H1 (cell line): ENCODE data around the gene GPD1. TPM values are rescaled to one million over a fixed set of nuclear protein-coding genes. Genes with fewer than 3 reads are reported as not detected.

Experiments used
- CTCF ChIA-PET: fragments of 300-600 bp; sonication (Branson Sonifier 250); formaldehyde crosslinking; loops from one replicate; lab custom pipeline; 2021; ENCODE audit not compliant: partially characterized antibody; lab: Charles Lee
- POLR2A ChIA-PET: fragments of 300-600 bp; sonication (Branson Sonifier 250); formaldehyde crosslinking; loops from one replicate; lab custom pipeline; 2021; ENCODE audit warnings: inconsistent platforms; ENCODE audit not compliant: partially characterized antibody; lab: Charles Lee
- DNase-seq, 2 experiments: peaks; one replicate each; pipeline versions ENCODE4 v3.0.0 to v3.0.0-alpha.2; 2010 to 2022; ENCODE audit warnings: low spot score in 2 of 2, low read depth in 1 of 2, mixed read lengths in 1 of 2
- FAIRE-seq: peaks from 2 replicates; lab custom pipeline; 2011; peaks lifted over from hg19 to GRCh38; lab: Jason Lieb, UNC
- H2AFZ ChIP-seq: 2 replicates; pipeline ENCODE4 v1.8.1; 2012; ENCODE audit warnings: low read length, inconsistent platforms
- H2AK5ac ChIP-seq: 2 replicates; pipeline ENCODE4 v1.6.1; 2013; ENCODE audit warnings: low read depth, low read length
- H2BK120ac ChIP-seq: replicated peaks from 2 replicates; pipeline ENCODE3; 2013; ENCODE audit warnings: low read depth, low read length, inconsistent platforms
- H2BK12ac ChIP-seq: 2 replicates; pipeline ENCODE4 v1.6.1; 2013; ENCODE audit warnings: low read depth, low read length
- H2BK15ac ChIP-seq: 2 replicates; pipeline ENCODE4 v1.6.1; 2013; ENCODE audit warnings: low read length
- H2BK20ac ChIP-seq: 2 replicates; pipeline ENCODE4 v1.6.1; 2013; ENCODE audit warnings: low read length
- H2BK5ac ChIP-seq: 2 replicates; pipeline ENCODE4 v1.6.1; 2013; ENCODE audit warnings: low read depth, low read length
- H3K14ac ChIP-seq: 2 replicates; pipeline ENCODE4 v1.6.1; 2013; ENCODE audit warnings: inconsistent platforms; ENCODE audit not compliant: insufficient read length
- H3K18ac ChIP-seq: 2 replicates; pipeline ENCODE4 v1.6.1; 2013; ENCODE audit warnings: low read length; ENCODE audit errors: extremely low read depth
- H3K23ac ChIP-seq: 2 replicates; pipeline ENCODE4 v1.6.1; 2013; ENCODE audit warnings: inconsistent platforms; ENCODE audit not compliant: insufficient read length
- H3K23me2 ChIP-seq: 2 replicates; pipeline ENCODE4 v1.6.1; 2013; ENCODE audit warnings: low read depth, low read length
- H3K27ac ChIP-seq: 2 replicates; pipeline ENCODE4 v1.6.1; 2011; ENCODE audit warnings: low read depth, low read length, inconsistent platforms
- H3K27me3 ChIP-seq, 4 experiments: replicated peaks in 1 of 4; 1 replicate in 1 of 4; 2 replicates in 3 of 4; pipeline versions ENCODE4 v1.6.1 to v1.8.1; 2011 to 2013; ENCODE audit warnings: low read length in 3 of 4, mild to moderate bottlenecking in 3 of 4, inconsistent platforms in 2 of 4, mixed read lengths in 2 of 4, moderate library complexity in 1 of 4; ENCODE audit not compliant: control insufficient read depth in 3 of 4, insufficient read depth in 3 of 4; ENCODE audit errors: extremely low read depth in 1 of 4
- H3K36me3 ChIP-seq, 4 experiments: 2 replicates each; pipeline versions ENCODE4 v1.6.1 to v1.8.1; 2011 to 2013; ENCODE audit warnings: mild to moderate bottlenecking in 4 of 4, low read length in 3 of 4, moderate library complexity in 2 of 4, control low read depth in 1 of 4, inconsistent platforms in 1 of 4; ENCODE audit not compliant: insufficient read depth in 4 of 4, control insufficient read depth in 2 of 4
- H3K4ac ChIP-seq: replicated peaks from 2 replicates; pipeline ENCODE3; 2013; ENCODE audit warnings: low read length, low read depth, mixed read lengths, inconsistent platforms; ENCODE audit not compliant: insufficient read length
- H3K4me1 ChIP-seq, 4 experiments: replicated peaks in 1 of 4; 1 replicate in 1 of 4; 2 replicates in 3 of 4; pipeline versions ENCODE4 v1.6.1 to v1.8.1; 2011 to 2013; ENCODE audit warnings: low read length in 3 of 4, inconsistent platforms in 2 of 4, mixed read lengths in 1 of 4; ENCODE audit not compliant: insufficient read depth in 4 of 4, control insufficient read depth in 3 of 4
- H3K4me2 ChIP-seq, 2 experiments: 2 replicates each; pipeline versions ENCODE4 v1.6.1 to v1.8.1; 2011 to 2013; ENCODE audit warnings: low read depth in 2 of 2, low read length in 2 of 2, control low read depth in 1 of 2, inconsistent platforms in 1 of 2, mild to moderate bottlenecking in 1 of 2; ENCODE audit not compliant: insufficient read depth in 1 of 2
- H3K4me3 ChIP-seq, 4 experiments: fragments of 200-600, 300-600 bp in 1 of 4; sonication (generic), shearing (Covaris generic), sonication (Bioruptor Twin) in 1 of 4; 2 replicates each; pipeline versions ENCODE4 v1.5.1 to v1.8.1; 2011 to 2016; ENCODE audit warnings: low read length in 4 of 4, low read depth in 3 of 4, control low read depth in 2 of 4, inconsistent platforms in 2 of 4, mild to moderate bottlenecking in 2 of 4, mixed read lengths in 1 of 4, moderate library complexity in 1 of 4; ENCODE audit not compliant: insufficient read depth in 2 of 4; ENCODE audit errors: extremely low read depth in 1 of 4
- H3K56ac ChIP-seq: replicated peaks from 2 replicates; pipeline ENCODE3; 2013; ENCODE audit warnings: low read depth, mild to moderate bottlenecking, mixed read lengths, low read length, inconsistent platforms; ENCODE audit not compliant: insufficient read length
- H3K79me1 ChIP-seq: 2 replicates; pipeline ENCODE4 v1.6.1; 2013; ENCODE audit warnings: low read depth, low read length, control low read depth
- H3K79me2 ChIP-seq, 2 experiments: 2 replicates each; pipeline versions ENCODE4 v1.6.1 to v1.8.1; 2012 to 2013; ENCODE audit warnings: low read length in 2 of 2, mild to moderate bottlenecking in 2 of 2, inconsistent platforms in 1 of 2; ENCODE audit not compliant: insufficient read depth in 2 of 2, control insufficient read depth in 1 of 2
- H3K9ac ChIP-seq, 4 experiments: replicated peaks in 1 of 4; 1 replicate in 1 of 4; 2 replicates in 3 of 4; pipeline versions ENCODE4 v1.6.1 to v1.8.1; 2011 to 2013; ENCODE audit warnings: low read depth in 3 of 4, low read length in 3 of 4, control low read depth in 2 of 4, mild to moderate bottlenecking in 2 of 4, moderate library complexity in 2 of 4, inconsistent platforms in 1 of 4; ENCODE audit errors: extremely low read depth in 1 of 4
- H3K9me3 ChIP-seq, 2 experiments: 2 replicates each; pipeline versions ENCODE4 v1.6.1 to v1.8.1; 2012 to 2013; ENCODE audit warnings: mild to moderate bottlenecking in 2 of 2, moderate library complexity in 2 of 2, control low read depth in 1 of 2, inconsistent platforms in 1 of 2, low read depth in 1 of 2, low read length in 1 of 2, mixed read lengths in 1 of 2; ENCODE audit not compliant: insufficient read depth in 2 of 2
- H4K20me1 ChIP-seq, 2 experiments: replicated peaks in 1 of 2; 2 replicates each; pipeline versions ENCODE3 to v1.8.1; 2011 to 2013; ENCODE audit warnings: inconsistent platforms in 2 of 2, low read length in 2 of 2, mild to moderate bottlenecking in 1 of 2; ENCODE audit not compliant: insufficient read depth in 2 of 2, control insufficient read depth in 1 of 2
- H4K5ac ChIP-seq: 2 replicates; pipeline ENCODE4 v1.6.1; 2013; ENCODE audit warnings: low read length, low read depth, mixed read lengths, inconsistent platforms; ENCODE audit not compliant: insufficient read length
- H4K8ac ChIP-seq: 2 replicates; pipeline ENCODE4 v1.8.0; 2013; ENCODE audit warnings: mild to moderate bottlenecking, moderate library complexity, low read length, inconsistent platforms; ENCODE audit not compliant: insufficient read depth; ENCODE audit errors: extremely low read depth
- H4K91ac ChIP-seq: replicated peaks from 2 replicates; pipeline ENCODE3; 2013; ENCODE audit warnings: low read length, mixed read lengths, inconsistent platforms; ENCODE audit not compliant: insufficient read length
- CHD1 ChIP-seq: IDR thresholded peaks from 2 replicates; pipeline ENCODE4 v1.6.1; 2012; ENCODE audit warnings: low read depth, low read length, improper control_type of control experiment
- MAFK ChIP-seq: IDR thresholded peaks from 2 replicates; pipeline ENCODE4 v1.6.1; 2012; ENCODE audit warnings: low read depth, mild to moderate bottlenecking, improper control_type of control experiment, low read length
- NRF1 ChIP-seq: IDR thresholded peaks from 2 replicates; pipeline ENCODE4 v1.6.1; 2011; ENCODE audit warnings: mild to moderate bottlenecking, low read depth, low read length, improper control_type of control experiment
- PHF8 ChIP-seq: fragments of 200-600 bp; sonication (generic); conservative IDR thresholded peaks from 2 replicates; pipeline ENCODE4 v1.7.1; 2012; ENCODE audit warnings: low read depth, mild to moderate bottlenecking, inconsistent platforms, low read length, moderate library complexity
- POLR2AphosphoS5 ChIP-seq: IDR thresholded peaks from 2 replicates; pipeline ENCODE4 v1.6.1; 2011; ENCODE audit warnings: low read depth, low read length
- POU5F1 ChIP-seq: IDR thresholded peaks from 2 replicates; pipeline ENCODE4 v1.6.1; 2011; ENCODE audit warnings: low read depth, mild to moderate bottlenecking, low read length, moderate library complexity
- RFX5 ChIP-seq: IDR thresholded peaks from 2 replicates; pipeline ENCODE4 v1.6.1; 2011; ENCODE audit warnings: low read depth, low read length, improper control_type of control experiment, borderline replicate concordance
- SIN3A ChIP-seq, 2 experiments: IDR thresholded peaks in 1 of 2; conservative IDR thresholded peaks in 1 of 2; 2 replicates each; pipeline ENCODE4 v1.6.1; 2011 to 2012; ENCODE audit warnings: low read length in 2 of 2, improper control_type of control experiment in 1 of 2, low read depth in 1 of 2, mild to moderate bottlenecking in 1 of 2
- SRF ChIP-seq: IDR thresholded peaks from 2 replicates; pipeline ENCODE4 v1.6.1; 2011; ENCODE audit warnings: mild to moderate bottlenecking, low read depth, low read length, moderate library complexity
- SUZ12 ChIP-seq: fragments of 200-600 bp; sonication (generic); IDR thresholded peaks from 2 replicates; pipeline ENCODE4 v1.6.1; 2012; ENCODE audit warnings: mild to moderate bottlenecking, inconsistent platforms, low read length, moderate library complexity, mixed read lengths
- ZNF274 ChIP-seq: IDR thresholded peaks from 2 replicates; pipeline ENCODE4 v1.7.0; 2012; ENCODE audit warnings: low read length, borderline replicate concordance; ENCODE audit errors: extremely low read depth
- WGBS, 2 experiments: shearing (Covaris generic) in 1 of 2; methylation state at CpG; one replicate each; pipeline versions ENCODE4 v1.1.6 to v1.1.7; 2013 to 2015; ENCODE audit warnings: low lambda C conversion rate in 2 of 2, mixed read lengths in 2 of 2, inconsistent platforms in 1 of 2, low coverage in 1 of 2, missing lambda C conversion rate in 1 of 2; ENCODE audit not compliant: insufficient replicate concordance in 2 of 2, insufficient coverage in 1 of 2, insufficient read length in 1 of 2; ENCODE audit errors: extremely low coverage in 1 of 2, missing lambda C conversion rate in 1 of 2; 5-methylcytosine and 5-hydroxymethylcytosine counted together
- polyA plus RNA-seq, 7 experiments: library from polyadenylated mRNA; depleted of rRNA in 3 of 7; stranded (reverse) in 5 of 7; unstranded in 2 of 7; fragments of >200 nt in 5 of 7; fragments of 200-250 nt in 2 of 7; gene quantifications; 1 replicate in 5 of 7; 2 replicates in 1 of 7; 4 replicates in 1 of 7; pipeline versions ENCODE4 v1.2.1 to v1.2.3, GENCODE V29; 2011 to 2013; ENCODE audit warnings: missing spikeins in 2 of 7, mixed read lengths in 2 of 7
- total RNA-seq: library from RNA; stranded (reverse); fragmentation: NEBNext Ultra II Directional; extraction: Animal tissue kit (Norgen Biotek cat#: 25700); gene quantifications from 2 replicates; pipeline ENCODE4 v1.2.1, GENCODE V29; 2021
- TF ChIP-seq, protein P1 (sequence below): IDR thresholded peaks from 2 replicates; pipeline ENCODE4 v1.6.1; 2012; ENCODE audit warnings: inconsistent platforms

The GPD1 gene
- total and polyA plus RNA-seq, 2 of the 8 experiments (the other 6 are each of a cell fraction or from before 2014, with no cell fraction given) = 0.45 to 0.74 TPM

DNA sequence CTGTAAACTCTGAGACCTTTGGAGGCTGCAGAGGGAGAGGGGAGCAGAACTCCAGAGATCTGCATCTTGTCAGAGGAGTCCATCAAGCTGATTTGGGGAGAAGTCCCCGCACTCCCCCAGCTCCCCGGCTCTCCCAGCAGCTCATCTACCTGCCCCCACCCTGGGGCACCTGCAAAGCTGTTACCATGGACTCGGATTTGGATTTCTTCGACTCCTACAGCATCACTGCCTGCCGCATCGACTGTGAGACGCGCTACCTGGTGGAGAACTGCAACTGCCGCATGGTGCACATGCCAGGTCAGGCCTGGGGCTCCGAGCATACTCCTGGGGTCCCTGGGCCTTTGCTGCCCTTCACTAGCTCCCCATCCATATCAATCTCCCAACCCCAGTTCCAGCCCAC, 25.5 kb upstream of the GPD1 start:
- no peak overlapping the region for H4K5ac ChIP-seq
- H3K23ac ChIP-seq = no peak overlapping the region
- H3K4me3 ChIP-seq = no peak overlapping the region
- H2BK120ac ChIP-seq = no peak overlapping the region
- no peak overlapping the region for H3K4ac ChIP-seq
- ChIA-PET CTCF (interaction anchor here (0.9 to 27.3 kb wide), 8 partner anchors 11 to 105 kb away, joined by 3 to 625 read pairs (median 9); partner anchors contain the start of genes AQP6, COX14 and GPD1), POLR2A (interaction anchor here (0.5 to 1.6 kb wide), 2 partner anchors 9 to 84 kb away, joined by 4 to 6 read pairs; no protein-coding TSS in a partner anchor)
- H4K20me1 ChIP-seq = no peaks in the 10 kb centered on the region
- H3K79me2 ChIP-seq = no peaks in the 10 kb centered on the region
- H3K9ac ChIP-seq = no peak overlapping the region
- H3K27ac ChIP-seq = no peak overlapping the region
- no peaks in the 10 kb centered on the region for H3K9me3 ChIP-seq
- no peak overlapping the region for H3K56ac ChIP-seq
- peaks cover 0 to 8% (median under 1%) of the 10 kb centered on the region in 4 experiments; a peak in 1 of 7 replicates for H3K4me1 ChIP-seq
- no peak for TF ChIP-seq RFX5
- TF ChIP-seq POLR2AphosphoS5 = no peak
- no peak for TF ChIP-seq POU5F1
- no peak for TF ChIP-seq MAFK
- TF ChIP-seq SIN3A (conservative IDR thresholded peaks at IDR 0.05 in 1 of 2, IDR thresholded peaks at IDR 0.05 in 1 of 2; ENCODE audit: low read depth in 1 of 2, low read length in 2 of 2) = no peak
- TF ChIP-seq SRF = no peak
- TF ChIP-seq, protein P1, sequence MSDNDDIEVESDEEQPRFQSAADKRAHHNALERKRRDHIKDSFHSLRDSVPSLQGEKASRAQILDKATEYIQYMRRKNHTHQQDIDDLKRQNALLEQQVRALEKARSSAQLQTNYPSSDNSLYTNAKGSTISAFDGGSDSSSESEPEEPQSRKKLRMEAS = no peak
- no peak for TF ChIP-seq CHD1
- no peak for TF ChIP-seq SUZ12
- TF ChIP-seq NRF1 = no peak
- TF ChIP-seq PHF8 = no peak
- no peak for TF ChIP-seq ZNF274
- H3K36me3 ChIP-seq = no peaks in the 10 kb centered on the region
- FAIRE-seq (no peak), DNase-seq (no peak)
- H3K4me2 ChIP-seq = no peak overlapping the region
- no peak overlapping the region; the same call in 1 of the 2 replicates for H2BK15ac ChIP-seq
- H4K8ac ChIP-seq = peak overlapping the region; percentile 9; the same call in 1 of the 2 replicates
- no peaks in the 10 kb centered on the region for H3K79me1 ChIP-seq
- no peak overlapping the region for H2BK5ac ChIP-seq
- no peak overlapping the region for H3K14ac ChIP-seq
- H2AFZ ChIP-seq = no peak overlapping the region
- no peak overlapping the region for H3K18ac ChIP-seq
- H3K27me3 ChIP-seq = peaks cover 0 to 15% (median 9%) of the 10 kb centered on the region in 4 experiments; a peak in 5 of 7 replicates
- H4K91ac ChIP-seq = no peak overlapping the region
- WGBS, 2 experiments = 95% methylated on average over 10 of the region's 10 CpGs; no CpG with 5 or more reads in 1 of the 2 experiments
- H2AK5ac ChIP-seq = no peak overlapping the region
- H3K23me2 ChIP-seq = no peaks in the 10 kb centered on the region
- H2BK12ac ChIP-seq = no peak overlapping the region
- no peak overlapping the region for H2BK20ac ChIP-seq
